ENCODE data around the gene FERMT2.
"Not testable (repeated sequence)": the region's sequence is repeated elsewhere in the genome, so short reads cannot be mapped to it uniquely, and the experiment has no call there.

The FERMT2 gene

DNA sequence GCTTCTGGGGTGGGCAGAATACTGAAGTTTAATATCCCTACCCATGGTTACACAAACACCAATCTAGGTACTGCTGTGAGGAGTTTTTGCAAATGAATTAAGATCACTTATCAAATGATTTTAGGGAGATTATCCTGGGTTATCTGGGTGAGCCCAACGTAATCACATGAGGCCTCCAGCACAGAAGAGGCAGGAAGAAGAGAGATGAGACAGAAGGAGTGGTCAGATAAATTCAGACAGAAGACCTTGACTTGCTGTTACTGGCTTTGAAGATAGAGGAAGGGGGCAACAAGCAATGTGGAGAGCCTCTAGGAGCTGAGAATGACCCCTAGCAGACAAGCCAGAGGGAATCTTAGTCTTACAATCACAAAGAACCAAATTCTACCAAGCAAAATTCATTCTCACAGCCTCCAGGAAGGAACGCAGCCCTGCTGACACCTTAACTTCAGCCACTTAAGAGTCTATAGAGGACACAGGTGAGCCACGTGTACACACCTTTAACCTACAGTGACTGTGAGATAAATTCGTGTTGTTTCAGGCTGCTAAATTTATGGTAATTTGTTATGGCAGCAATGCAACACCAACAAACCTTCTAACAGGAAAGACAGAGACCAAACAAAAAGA lies 49.4 kb downstream of the FERMT2 start:
- no peak for DNase-seq

DNA sequence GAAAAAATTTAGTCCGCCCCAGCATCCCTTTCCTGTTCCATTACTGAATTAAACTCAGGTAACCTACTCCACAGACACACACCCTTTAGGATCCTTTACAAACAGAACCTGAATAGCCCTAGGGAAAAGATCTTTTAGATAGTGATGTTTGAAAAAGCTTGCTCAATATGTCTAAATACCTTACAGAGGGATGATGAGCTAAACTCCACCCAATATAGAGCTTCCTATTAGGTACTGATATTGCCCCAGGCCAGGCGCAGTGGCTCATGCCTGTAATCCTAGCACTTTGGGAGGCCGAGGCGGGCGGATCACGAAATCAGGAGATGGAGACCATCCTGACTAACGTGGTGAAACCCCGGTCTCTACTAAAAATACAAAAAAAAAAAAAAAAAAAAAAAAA lies 50.1 kb downstream of the FERMT2 start:
- no peak for DNase-seq

DNA sequence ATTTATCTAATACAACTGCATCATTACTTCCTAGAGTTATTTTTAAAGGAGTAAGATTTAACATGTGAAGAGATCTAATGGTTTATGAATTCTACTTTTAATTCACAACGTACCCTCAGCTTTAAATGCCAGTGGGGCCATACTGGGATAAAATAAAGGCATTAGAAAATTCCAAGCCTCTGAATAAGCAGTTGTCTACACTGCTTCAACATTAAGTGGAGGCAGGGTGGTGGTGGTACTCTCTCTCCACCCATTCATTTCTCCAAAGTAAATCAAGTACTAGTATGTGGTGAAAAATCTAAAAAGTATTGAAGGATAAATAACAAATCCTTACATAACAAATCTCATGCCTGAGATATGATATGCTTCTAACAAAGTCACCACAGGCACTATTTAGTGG lies 52.4 kb downstream of the FERMT2 start:
- DNase-seq = no peak

DNA sequence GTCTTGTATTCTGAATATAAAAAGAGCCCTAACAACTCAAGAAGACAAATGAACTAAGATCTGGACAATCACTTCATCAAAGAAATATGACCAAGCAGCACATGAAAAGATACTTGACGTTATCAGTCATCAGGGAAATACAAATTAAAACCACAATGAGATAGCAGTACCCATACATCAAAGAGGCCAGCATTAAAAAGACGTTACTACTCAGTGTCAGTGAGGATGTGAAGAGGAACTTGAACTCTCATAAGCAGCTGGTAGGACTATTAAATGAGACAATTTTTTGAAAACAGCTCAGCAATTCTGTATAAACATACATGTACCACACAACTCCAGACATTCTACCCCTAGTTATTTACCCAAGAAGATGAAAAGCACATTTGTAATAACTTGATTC lies 55.9 kb downstream of the FERMT2 start:
- no peak for DNase-seq

DNA sequence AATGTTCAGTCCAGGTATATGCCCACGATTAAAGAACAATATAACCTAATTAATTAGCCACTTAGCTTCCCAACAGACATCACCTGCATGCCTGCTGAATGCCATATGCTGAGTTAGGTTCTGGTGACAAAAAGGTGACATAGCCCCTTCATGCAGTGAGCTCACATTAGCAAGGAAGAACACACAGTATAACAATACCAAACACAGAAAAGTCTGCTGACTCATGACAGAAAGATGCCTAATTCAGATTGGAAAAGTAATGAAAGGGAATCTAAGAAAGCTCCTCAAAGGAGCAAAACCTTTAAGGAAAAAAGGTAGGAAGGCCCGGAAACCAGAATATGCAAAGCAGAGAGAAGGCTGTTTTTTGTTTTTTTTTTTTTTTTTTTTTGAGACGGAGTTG lies 59.0 kb downstream of the FERMT2 start:
- no peak for DNase-seq

DNA sequence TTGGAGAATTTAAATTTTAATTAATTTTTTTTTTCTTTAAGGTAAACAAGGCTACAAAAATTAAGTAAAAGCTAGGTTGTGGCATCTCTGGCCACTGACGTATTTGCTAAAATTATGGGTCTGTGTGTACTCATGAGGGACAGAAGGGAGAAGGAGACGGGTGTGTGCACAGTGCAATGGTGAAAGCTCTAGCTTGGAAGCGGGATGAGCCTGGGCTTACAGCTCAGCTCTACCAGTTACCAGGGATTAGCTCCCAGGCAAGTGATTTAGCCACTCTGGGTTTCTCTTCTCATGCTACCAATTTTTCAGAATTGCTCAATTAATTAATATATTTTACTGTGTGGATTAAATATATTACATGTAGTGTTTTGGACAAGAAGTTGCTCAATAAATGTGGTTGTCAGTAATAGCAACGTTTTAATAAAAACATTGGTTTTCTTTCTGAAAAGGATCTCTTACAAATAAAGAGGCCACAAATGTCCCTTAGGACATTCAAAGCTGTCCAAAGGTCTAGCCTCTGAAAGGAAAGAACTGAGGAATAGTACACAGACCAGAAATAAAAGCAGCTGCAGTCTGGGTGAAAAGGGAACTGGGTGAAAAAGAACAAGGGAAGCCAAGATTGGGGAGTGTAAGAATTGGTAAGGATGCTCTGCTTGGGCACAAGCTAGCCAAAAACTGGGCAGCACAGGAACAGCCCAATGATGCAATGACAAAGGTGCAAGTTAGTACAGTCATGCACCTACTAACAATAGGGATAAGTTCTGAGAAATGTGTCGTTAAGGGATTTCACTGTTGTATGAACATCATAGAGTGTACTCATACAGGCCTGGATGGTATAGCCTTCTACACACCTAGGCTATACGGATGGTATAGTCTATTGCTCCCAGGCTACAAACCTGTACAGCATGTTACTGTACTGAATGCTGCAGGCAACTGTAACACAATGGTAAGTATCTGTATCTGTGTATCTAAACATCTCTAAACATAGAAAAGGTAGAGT lies 61.7 kb downstream of the FERMT2 start:
- no peak for DNase-seq

DNA sequence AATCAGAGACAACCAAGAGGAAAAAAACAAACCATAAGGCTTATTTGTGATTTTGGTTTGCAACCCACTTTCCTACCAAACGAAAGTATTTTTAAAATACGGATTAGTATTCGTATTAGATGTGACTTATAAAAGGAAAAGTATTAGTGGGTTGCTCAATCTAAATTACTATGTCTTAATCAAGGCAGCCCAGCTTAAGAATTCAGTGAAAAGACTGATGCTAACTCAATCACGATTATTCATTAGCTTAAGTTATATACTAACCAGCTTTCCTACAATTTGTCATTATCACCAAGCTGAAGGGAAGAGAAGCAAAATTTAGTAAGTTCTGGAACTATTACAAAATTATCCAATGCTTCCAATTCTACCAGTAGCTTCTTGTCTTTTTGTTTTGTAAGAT lies 62.7 kb downstream of the FERMT2 start:
- DNase-seq = no peak

DNA sequence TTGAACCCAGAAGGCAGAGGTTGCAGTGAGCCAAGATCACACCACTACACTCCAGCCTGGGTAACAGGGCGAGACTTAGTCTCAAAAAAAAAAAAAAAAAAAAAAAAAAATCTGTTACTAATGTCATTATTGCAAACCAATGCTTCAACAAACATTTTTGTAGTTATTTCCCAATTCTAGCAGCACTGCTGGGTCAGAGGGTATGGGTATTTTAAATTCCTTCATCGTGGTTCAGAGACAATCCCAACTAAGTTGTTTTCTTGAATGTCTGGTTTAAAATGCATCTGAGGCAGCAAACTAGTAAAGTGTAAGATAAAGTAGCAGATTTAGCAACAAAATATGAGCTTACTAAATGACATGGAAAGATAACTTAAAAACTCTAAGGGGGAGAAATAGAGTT lies 65.6 kb downstream of the FERMT2 start:
- DNase-seq = no peak

DNA sequence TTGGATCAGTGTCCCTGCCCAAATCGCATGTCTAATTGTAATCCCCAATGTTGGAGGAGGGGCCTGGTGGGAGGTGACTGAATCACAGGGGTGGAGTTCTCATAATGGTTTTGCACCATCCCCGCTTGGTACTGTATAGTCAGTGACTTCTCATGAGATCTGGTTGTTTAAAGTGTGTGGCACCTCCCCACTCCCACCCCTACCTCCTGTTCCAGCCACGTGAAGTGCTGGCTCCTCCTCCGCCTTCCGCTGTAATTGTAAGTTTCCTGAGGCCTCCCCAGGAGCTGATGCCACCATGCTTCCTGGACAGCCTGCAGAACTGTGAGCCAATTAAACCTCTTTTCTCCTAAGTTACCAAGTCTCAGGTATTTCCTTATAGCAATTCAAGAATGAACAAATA lies 67.2 kb downstream of the FERMT2 start:
- DNase-seq = no peak

DNA sequence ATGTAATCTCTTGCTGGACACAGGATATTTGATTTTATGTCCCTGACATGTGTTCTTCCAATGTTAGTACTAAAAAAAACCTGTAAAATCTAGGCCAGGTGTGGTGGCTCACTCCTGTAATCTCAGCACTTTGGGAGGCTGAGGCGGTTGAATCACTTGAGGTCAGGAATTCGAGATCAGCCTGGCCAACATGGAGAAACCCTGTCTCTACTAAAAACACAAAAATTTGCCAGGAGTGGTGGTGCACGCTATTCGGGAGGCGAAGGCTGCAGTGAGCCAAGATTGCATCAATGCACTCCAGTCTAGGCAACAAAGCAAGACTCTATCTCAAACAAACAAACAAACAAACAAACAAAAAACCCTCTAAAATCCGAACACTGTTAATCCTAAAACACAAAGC lies 68.0 kb downstream of the FERMT2 start:
- DNase-seq = no peak

DNA sequence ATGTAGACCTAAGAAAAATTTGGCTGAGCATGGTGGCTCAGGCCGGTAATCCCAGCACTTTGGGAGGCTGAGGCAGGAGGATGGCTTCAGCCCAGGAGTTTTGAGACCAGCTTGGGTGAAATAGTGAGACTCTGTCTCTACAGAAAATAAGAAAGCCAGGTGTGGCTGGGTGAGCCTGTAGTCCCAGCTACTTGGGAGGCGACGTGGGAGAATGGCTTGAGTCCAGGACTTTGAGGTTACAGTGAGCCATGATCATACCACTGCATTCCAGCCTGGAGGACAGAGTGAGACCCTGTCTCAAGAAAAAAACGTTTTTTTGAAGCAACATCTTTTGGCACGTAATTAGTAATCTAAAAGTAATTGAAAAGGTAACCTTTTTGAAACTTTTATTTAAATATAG lies 70.9 kb downstream of the FERMT2 start:
- no peak for DNase-seq

DNA sequence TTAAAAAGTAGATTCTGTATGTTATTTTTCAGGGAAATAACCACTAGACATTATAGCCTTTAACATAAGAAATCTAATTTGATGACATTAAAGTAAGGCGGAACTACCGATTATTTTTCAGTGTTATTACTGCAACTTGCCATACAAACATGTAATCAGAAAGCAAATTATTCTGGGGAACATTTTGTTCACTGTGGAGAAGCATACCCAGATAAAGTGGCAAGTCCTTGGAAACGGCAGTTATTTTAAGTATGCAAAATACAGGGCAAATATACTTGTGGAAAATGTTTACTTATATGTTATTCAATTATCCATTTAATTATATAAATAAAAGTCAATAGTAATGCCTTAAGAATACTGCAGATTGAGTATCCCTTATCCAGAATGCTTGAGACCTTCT lies 71.9 kb downstream of the FERMT2 start:
- no peak for DNase-seq

DNA sequence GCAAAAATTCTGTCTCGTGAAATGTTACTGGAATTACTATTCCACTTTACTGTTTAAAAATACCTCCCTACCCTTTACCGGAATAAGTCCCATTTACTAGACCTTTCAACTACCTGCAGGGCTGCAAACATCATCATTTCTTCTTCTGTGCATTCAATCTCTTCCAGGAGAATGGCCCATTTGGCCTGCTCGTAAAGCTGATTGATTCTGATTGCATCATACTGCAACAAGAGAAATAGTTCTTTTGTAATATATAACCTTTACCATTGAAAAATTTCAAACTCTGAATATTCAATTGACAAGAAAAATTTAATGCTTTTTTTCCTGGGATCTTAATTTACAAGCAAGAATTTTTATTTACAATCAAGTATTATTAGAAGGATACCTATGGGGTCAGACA lies 72.4 kb downstream of the FERMT2 start:
- DNase-seq = no peak

DNA sequence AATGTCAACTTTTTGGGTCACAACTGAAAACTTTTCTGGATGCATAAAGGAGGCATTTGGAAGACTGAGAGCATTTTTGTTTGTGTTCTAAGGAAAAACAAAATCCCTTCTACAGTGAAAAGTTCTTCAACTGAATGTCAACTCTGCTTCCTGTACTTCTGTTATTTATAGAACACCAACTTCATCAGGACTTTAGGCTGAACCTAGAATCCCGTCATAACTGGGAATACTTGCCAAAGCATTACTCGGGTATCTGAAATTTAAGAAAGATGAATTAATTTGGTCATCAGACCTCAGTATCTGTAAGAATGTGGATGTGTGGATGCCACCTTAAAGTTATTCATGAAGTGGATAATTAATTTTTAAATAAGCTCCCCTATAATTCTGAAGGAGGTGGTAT lies 73.2 kb downstream of the FERMT2 start:
- DNase-seq = no peak

DNA sequence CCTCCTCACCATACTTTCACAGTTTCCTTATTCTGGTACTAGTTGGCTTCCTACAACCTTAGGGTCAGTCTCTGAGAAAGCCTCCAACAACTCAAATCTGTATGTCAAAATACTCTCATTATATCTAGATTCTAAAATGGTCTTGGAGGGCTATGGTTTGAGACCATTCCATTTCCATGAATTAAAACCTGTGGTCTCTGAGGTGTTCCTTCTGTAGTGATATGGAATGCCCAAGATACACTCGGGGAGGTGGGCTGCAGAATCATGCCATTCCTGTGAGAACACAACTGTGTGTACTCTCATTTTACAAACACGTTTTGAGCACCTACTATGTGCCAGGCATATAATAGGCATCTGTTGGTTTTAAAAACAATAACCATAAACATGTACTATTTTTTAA lies 74.0 kb downstream of the FERMT2 start:
- DNase-seq = no peak

DNA sequence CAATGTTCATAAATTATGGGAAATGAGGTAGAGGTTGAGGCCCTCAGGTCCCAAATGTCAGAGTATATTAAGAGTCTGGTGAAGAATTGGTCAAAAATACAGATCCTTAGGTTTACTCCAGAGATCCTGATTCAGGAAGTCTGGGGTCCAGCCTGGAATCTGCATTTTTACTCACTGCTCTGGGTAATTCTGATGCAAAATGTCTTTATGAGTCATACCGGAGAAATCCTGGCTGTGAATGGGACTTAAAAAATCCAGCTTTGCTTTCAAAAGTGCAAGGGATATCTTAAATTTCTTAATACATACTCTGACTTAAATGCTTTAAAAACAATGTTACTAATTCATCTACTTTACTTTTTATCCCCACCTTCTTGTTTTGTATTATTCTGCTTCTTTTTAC lies 74.5 kb downstream of the FERMT2 start:
- DNase-seq = no peak

DNA sequence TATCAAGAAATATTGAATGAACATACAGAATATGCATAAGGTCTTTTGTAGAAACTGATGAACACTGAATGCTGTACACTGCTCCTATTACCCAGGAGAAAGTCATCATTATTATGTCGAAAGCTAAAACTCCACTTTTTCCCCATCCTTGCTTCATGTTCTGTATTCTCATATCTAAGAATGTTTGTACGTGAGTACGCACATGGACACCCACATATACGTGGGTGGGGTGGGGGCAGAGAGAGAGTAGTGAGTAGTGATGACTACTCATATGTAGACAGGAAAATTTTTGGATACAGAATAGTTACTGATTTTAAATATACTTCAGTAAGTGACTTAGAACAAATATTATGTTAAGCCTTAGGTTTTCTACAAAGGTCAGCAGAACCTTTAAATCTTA lies 75.1 kb downstream of the FERMT2 start:
- no peak for DNase-seq

DNA sequence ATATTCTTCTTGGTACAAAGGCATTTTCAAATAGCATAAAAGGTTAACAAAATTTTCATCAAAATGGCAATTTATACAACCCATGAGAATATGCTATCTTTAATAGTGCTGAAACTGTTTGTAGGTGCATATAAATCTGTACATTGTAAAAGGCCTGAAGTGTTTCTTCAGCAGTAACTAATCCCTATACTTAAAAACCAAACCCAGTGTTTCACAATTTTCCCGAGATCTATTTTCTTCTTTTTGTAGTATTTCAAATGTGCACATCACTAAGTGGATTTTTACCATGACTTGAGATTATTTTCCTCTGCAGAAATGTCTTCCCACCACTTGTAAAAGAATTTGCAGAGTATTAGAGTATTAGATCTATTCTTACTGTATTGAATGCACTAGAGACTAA lies 76.5 kb downstream of the FERMT2 start:
- DNase-seq = no peak

DNA sequence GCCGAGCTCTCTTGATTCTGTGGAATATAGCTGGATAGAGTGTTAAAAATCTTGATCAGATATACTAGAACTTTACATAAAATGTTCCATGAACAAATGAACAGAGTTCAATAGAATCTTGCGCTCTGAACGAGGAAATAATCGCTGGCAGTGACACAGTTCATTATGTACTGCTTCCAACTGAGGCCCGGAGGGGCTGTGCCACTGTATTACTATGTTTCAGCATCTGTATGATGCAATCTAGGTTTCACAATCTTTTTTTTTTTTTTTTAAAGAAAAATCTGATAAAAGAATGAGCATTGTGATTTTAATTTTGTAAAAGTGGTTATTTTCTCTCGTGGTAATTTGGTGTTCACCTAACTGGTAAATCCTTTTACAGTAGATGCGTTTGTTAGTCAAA lies 77.2 kb downstream of the FERMT2 start:
- no peak for DNase-seq

DNA sequence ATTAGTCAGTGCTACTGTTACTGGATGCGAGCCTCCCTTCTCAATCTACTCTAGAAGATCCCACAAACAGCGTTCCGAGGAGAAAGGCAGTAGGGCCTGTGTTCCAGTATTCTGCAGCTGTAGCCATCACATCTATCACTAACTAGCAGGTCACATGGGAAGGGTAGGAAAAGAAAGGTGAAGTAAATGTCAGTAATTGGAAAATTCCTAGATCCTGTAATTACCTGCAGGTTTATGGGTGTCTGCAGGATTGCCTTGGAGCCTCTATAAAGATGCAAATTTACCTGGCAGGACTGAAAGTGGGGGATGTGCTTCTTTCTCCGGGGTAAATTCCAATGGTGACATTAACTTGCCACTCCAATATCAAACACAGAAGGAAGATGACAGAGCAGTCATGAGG lies 77.8 kb downstream of the FERMT2 start:
- no peak for DNase-seq

DNA sequence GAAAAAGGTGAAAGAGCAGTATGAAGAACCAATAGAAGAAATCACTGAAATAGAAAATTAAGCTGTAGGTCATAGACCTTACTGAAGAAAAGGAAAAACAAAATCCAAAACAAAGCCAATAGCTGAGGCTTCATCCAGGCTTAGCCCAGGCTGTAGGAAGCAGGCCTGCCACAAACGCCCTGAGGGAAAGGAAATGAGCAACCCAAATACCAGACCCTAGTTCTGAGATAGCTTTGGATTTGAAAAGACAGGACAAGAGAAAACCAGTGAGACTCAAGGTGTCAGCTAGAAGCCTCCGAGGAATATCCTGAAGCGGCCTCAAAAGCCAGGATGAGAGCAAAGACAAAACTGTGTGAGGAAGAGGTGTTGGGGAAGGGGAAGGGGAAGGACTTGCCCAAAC lies 79.2 kb downstream of the FERMT2 start:
- no peak for DNase-seq

DNA sequence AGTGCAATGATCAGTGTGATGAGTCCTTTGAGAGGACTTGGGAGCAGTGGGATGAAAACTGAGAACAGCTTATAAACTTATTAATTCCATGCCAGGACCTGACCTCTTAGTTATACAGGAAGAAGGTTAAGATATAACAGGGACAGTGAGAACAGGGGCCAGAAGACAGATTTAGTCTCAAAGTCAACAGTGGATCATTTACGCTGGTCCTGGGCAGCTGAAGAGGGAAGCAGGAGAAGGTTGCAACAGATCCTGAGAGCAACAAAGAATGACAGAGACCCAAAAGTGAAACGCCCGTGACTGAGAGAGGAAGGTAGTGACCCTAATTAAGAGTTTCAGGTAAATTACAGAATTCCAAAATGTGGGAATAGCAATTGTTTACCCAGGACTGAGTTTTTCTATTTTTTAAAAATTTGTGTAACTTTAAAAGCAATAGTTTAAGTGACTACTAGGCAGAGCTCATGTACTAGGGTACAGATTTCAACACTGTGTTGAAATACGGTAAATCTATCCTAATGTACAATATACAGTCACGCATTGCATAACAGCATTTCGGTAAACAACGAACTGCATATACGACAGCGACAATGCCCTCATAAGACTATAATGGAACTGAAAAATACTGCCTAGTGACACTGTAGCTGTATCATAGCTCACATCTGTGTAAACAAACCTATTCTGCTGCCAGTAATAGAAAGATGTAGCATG lies 81.8 kb downstream of the FERMT2 start:
- no peak for DNase-seq

DNA sequence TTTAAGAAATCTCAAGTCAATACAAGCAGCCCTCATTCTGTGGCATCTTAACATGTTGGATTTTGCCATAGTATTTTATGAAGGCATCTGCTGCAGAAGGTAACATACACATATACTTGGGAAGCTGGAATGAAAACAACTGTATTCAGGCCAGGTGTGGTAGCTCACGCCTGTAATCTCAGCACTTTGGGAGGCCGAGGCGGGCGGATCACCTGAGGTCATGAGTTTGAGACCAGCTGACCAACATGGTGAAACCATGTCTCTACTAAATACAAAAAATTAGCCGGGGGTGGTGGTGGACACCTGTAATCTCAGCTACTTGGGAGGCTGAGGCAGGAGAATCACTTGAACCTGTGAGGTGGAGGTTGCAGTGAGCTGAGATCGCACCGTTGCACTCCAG lies 86.0 kb downstream of the FERMT2 start:
- DNase-seq = not testable (repeated sequence)

All from hypothalamus (tissue), 51 donors.